Common myeloid progenitor, CD34-positive (primary cell): Measurements from ENCODE around the gene DIAPH1.

Experiments used
- CTCF ChIA-PET: fragments of 350-600 bp; sonication (Branson Sonifier 250); formaldehyde crosslinking; loops from one replicate; lab custom pipeline; 2021; ENCODE audit warnings: antibody characterized with exemption; lab: Charles Lee
- POLR2A ChIA-PET: fragments of 350-600 bp; sonication (Branson Sonifier 250); formaldehyde crosslinking; loops from one replicate; lab custom pipeline; 2021; ENCODE audit warnings: antibody characterized with exemption; lab: Charles Lee
- DNase-seq, 3 donors: peaks; one replicate each; pipeline versions ENCODE4 v3.0.0 to v3.0.0-alpha.2; 2013
- H3K27ac ChIP-seq, 2 experiments: 1 replicate in 1 of 2; 2 replicates in 1 of 2; pipeline ENCODE4 v1.7.0; 2013; ENCODE audit warnings: inconsistent platforms in 2 of 2, low read length in 2 of 2, mild to moderate bottlenecking in 2 of 2, low read depth in 1 of 2, moderate library complexity in 1 of 2; ENCODE audit not compliant: severe bottlenecking in 2 of 2, insufficient read depth in 1 of 2, poor library complexity in 1 of 2
- H3K27me3 ChIP-seq, 5 experiments: replicated peaks in 2 of 5; 1 replicate in 3 of 5; 2 replicates in 2 of 5; pipeline versions ENCODE4 v1.6.1 to v1.7.0; 2013; ENCODE audit warnings: low read length in 4 of 5, mild to moderate bottlenecking in 2 of 5, moderate library complexity in 2 of 5, inconsistent platforms in 1 of 5; ENCODE audit not compliant: insufficient read depth in 5 of 5, control insufficient read depth in 4 of 5
- H3K36me3 ChIP-seq, 4 experiments: 1 replicate in 2 of 4; 2 replicates in 2 of 4; pipeline versions ENCODE4 v1.6.1 to v1.7.0; 2013; ENCODE audit warnings: low read length in 3 of 4, control low read depth in 1 of 4, mild to moderate bottlenecking in 1 of 4; ENCODE audit not compliant: control insufficient read depth in 4 of 4, insufficient read depth in 4 of 4
- H3K4me1 ChIP-seq, 4 experiments: 1 replicate in 3 of 4; 2 replicates in 1 of 4; pipeline versions ENCODE4 v1.6.1 to v1.7.1; 2013; ENCODE audit warnings: low read length in 3 of 4, mild to moderate bottlenecking in 3 of 4, control low read depth in 1 of 4, inconsistent platforms in 1 of 4, moderate library complexity in 1 of 4; ENCODE audit not compliant: control insufficient read depth in 4 of 4, insufficient read depth in 4 of 4; ENCODE audit errors: control extremely low read depth in 1 of 4
- H3K4me3 ChIP-seq, 7 experiments: 1 replicate in 4 of 7; 2 replicates in 3 of 7; pipeline versions ENCODE4 v1.5.1 to v1.7.0; 2013; ENCODE audit warnings: mild to moderate bottlenecking in 7 of 7, low read length in 6 of 7, moderate library complexity in 6 of 7, inconsistent platforms in 2 of 7, low read depth in 2 of 7, control low read depth in 1 of 7; ENCODE audit not compliant: insufficient read depth in 4 of 7, control insufficient read depth in 1 of 7; ENCODE audit errors: extremely low read depth in 1 of 7
- H3K9me3 ChIP-seq, 5 experiments: 1 replicate in 4 of 5; 2 replicates in 1 of 5; pipeline versions ENCODE4 v1.6.1 to v1.7.1; 2013; ENCODE audit warnings: low read length in 4 of 5, mild to moderate bottlenecking in 2 of 5, inconsistent platforms in 1 of 5, low read depth in 1 of 5, moderate library complexity in 1 of 5; ENCODE audit not compliant: control insufficient read depth in 4 of 5, insufficient read depth in 2 of 5; ENCODE audit errors: control extremely low read depth in 1 of 5
- WGBS: methylation state at CpG from one replicate; pipeline ENCODE4 v1.1.5; 2013; ENCODE audit not compliant: insufficient coverage; 5-methylcytosine and 5-hydroxymethylcytosine counted together

The DIAPH1 gene

GRCh38 chr5:141529002-141529401, 89.8 kb downstream of the DIAPH1 start:
- ChIA-PET CTCF (interaction anchor here (0.8 to 10.3 kb wide), 10 partner anchors 9 to 158 kb away, joined by 3 to 178 read pairs (median 6); partner anchors contain the start of genes PCDHGA10 and PCDHGA12), POLR2A (no interaction called here)
- Histone ChIP-seq H3K4me1 (no peaks in the 10 kb centered on the region), H3K27me3 (no peaks in the 10 kb centered on the region), H3K27ac (no peak overlapping the region), H3K36me3 (peaks cover 13 to 86% (median 52%) of the 10 kb centered on the region in 4 experiments), H3K9me3 (no peaks in the 10 kb centered on the region), H3K4me3 (no peak overlapping the region)
- no peak for DNase-seq
- WGBS: 100% methylated on average over 3 of the region's 5 CpGs

- Histone ChIP-seq H3K36me3 (peaks cover 9 to 87% (median 51%) of the 10 kb centered on the region in 4 experiments), H3K27ac (no peak overlapping the region), H3K27me3 (no peaks in the 10 kb centered on the region), H3K4me3 (no peak overlapping the region), H3K9me3 (no peaks in the 10 kb centered on the region), H3K4me1 (no peaks in the 10 kb centered on the region)
- POLR2A ChIA-PET: no interaction called here
- WGBS: 100% methylated on average over 11 of the region's 11 CpGs
- CTCF ChIA-PET: interaction anchor here (0.8 to 10.3 kb wide), 14 partner anchors 7 to 158 kb away, joined by 3 to 178 read pairs (median 5); partner anchors contain the start of genes PCDHGA10, PCDHGA12 and PCDHGC3
- no peak for DNase-seq
Measured at GRCh38 chr5:141528291-141528984, 90.4 kb downstream of the DIAPH1 start.

GRCh38 chr5:141527426-141527825, 91.4 kb downstream of the DIAPH1 start:
- H3K36me3 ChIP-seq: peaks cover 13 to 89% (median 53%) of the 10 kb centered on the region in 4 experiments
- POLR2A ChIA-PET: no interaction called here

GRCh38 chr5:141525653-141526052, 93.1 kb downstream of the DIAPH1 start:
- ChIA-PET CTCF (interaction anchor here (0.7 to 10.3 kb wide), 15 partner anchors 9 to 303 kb away, joined by 3 to 178 read pairs (median 14); partner anchors contain the start of genes PCDHB14, PCDHGA10, PCDHGA12 and PCDHGB3), POLR2A (no interaction called here)
- WGBS: 97% methylated on average over 6 of the region's 7 CpGs
- Histone ChIP-seq H3K36me3 (peaks cover 13 to 95% (median 55%) of the 10 kb centered on the region in 4 experiments), H3K27me3 (no peaks in the 10 kb centered on the region), H3K4me3 (no peak overlapping the region), H3K4me1 (peaks cover 3 to 19% (median 8%) of the 10 kb centered on the region in 4 experiments), H3K9me3 (no peaks in the 10 kb centered on the region), H3K27ac (no peak overlapping the region)
- DNase-seq: no peak

More at GRCh38 chr5:141527426-141527825, 91.4 kb downstream of the DIAPH1 start:
- H3K4me3 ChIP-seq: no peak overlapping the region
- DNase-seq: no peak
- H3K4me1 ChIP-seq: peaks cover 0 to 5% (median 3%) of the 10 kb centered on the region in 4 experiments
- no peaks in the 10 kb centered on the region for H3K9me3 ChIP-seq
- CTCF ChIA-PET: interaction anchor here (0.8 to 10.3 kb wide), 10 partner anchors 8 to 113 kb away, joined by 3 to 178 read pairs (median 8); partner anchors contain the start of genes PCDHGA10, PCDHGA12, PCDHGB7 and PCDHGC3
- no peak overlapping the region for H3K27ac ChIP-seq
- no CpG with 5 or more reads among the region's 1 CpG for WGBS
- H3K27me3 ChIP-seq: no peaks in the 10 kb centered on the region

GRCh38 chr5:141524604-141525597, 93.9 kb downstream of the DIAPH1 start:
- POLR2A ChIA-PET: no interaction called here
- CTCF ChIA-PET: interaction anchor here (0.6 to 10.3 kb wide), 22 partner anchors 10 to 1448 kb away, joined by 3 to 178 read pairs (median 6); partner anchors contain the start of genes PCDHB14, PCDHGA10, PCDHGA11 and PCDHGA12
- Histone ChIP-seq H3K27me3 (no peaks in the 10 kb centered on the region), H3K9me3 (no peaks in the 10 kb centered on the region), H3K36me3 (peaks cover 17 to 97% (median 61%) of the 10 kb centered on the region in 4 experiments), H3K4me3 (no peak overlapping the region), H3K27ac (no peak overlapping the region), H3K4me1 (peaks cover 7 to 19% (median 8%) of the 10 kb centered on the region in 4 experiments)
- DNase-seq: peak; percentile 63 to 78 (median 67)
- WGBS: 60% methylated on average over 6 of the region's 12 CpGs

GRCh38 chr5:141523991-141524390, 94.8 kb downstream of the DIAPH1 start:
- DNase-seq: no peak
- H3K36me3 ChIP-seq: peaks cover 17 to 97% (median 64%) of the 10 kb centered on the region in 4 experiments
- ChIA-PET POLR2A (no interaction called here), CTCF (interaction anchor here (0.7 to 10.3 kb wide), 26 partner anchors 11 to 204 kb away, joined by 3 to 178 read pairs (median 4); partner anchors contain the start of genes PCDHGA10, PCDHGA11, PCDHGA12 and PCDHGB3)
- no peak overlapping the region for H3K27ac ChIP-seq
- peaks cover 7 to 19% (median 8%) of the 10 kb centered on the region in 4 experiments for H3K4me1 ChIP-seq
- no peaks in the 10 kb centered on the region for H3K27me3 ChIP-seq
- H3K9me3 ChIP-seq: no peaks in the 10 kb centered on the region
- H3K4me3 ChIP-seq: no peak overlapping the region
- WGBS: 89% methylated on average over 5 of the region's 8 CpGs
